RKO (cell line): ENCODE results near the gene KCNJ13.

Source experiments
- DNase-seq: peaks from one replicate; pipeline ENCODE4 v3.0.0-alpha.2; 2016; ENCODE audit warnings: low spot score

The KCNJ13 gene

DNA sequence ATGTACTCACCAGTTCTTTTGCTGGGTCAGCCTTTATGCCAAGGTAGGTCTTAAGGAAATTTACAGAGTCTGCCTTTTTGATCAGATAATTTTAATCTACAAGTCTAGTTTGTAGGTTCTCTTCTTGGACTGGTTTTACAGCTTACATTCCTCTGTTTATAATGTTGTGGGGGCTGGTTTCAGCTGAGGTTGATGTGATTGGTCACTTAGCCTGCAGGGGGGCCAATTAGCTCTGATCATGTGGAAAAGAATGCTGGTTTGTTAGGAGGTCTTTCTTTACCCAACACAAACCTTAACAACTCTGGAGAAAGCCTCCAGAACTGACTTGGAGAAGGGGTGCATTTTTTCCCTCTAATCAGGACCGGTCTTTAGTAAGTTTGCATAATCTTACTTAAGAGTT is at the start of gene KCNJ13:
KCNJ13 (minus strand) TSS at position 131 of the 400 bp plus-strand sequence. CDS start 5,203 bp downstream, outside the sequence.
- DNase-seq = no peak

DNA sequence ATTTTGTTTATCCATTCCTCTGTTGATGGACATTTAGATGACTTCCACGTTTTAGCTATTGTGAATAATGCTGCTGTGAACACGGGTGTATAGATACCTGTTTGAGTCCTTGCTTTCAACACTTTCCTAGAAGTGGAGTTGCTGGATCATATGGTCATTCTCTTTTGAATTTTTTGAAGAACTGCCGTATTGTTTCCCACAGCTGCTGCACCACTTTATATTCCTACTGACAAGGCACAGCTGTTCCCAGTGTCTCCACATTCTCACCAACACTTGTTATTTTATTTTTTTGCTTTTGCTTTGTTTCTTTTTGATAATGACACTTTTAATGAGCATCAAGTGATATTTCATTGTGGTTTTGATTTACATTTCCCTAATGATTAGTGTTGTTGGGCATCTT is 41.4 kb upstream of the KCNJ13 start:
- no peak for DNase-seq

DNA sequence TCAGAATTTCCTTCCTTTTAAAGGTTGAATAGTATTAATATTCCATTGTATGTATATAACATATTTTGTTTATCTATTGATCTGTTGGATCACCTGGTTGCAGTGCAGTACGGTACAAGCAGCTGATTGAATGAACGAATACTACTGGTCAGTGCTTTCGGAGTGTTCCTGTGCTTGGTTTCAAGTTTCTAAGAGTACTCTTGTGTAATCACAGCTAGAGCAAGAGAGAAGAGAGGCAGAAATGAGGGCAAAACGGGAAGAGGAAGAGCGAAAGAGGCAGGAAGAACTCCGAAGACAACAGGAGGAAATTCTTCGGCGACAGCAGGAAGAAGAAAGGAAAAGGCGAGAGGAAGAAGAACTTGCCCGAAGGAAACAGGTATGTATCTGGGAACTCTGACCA is 40.3 kb upstream of the KCNJ13 start:
- no peak for DNase-seq

DNA sequence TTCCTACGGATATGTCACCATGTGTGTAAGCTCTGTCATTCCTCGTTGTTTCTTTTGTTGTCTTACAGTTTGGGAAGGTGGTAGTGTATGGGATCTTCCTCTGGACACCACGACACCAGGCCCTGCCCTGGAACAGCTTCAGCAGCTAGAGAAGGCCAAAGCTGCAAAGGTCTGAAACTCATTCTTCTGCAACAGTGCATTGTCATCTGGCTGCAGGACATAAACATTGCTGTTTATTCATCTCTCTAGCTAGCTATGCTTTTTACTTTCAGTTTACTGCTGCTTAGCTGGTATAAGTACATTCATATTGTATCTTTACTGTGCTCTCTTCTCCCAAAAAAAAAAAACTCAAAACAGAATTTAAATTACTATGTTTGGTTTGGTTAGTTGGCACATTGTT is 39.2 kb upstream of the KCNJ13 start:
- DNase-seq = no peak

DNA sequence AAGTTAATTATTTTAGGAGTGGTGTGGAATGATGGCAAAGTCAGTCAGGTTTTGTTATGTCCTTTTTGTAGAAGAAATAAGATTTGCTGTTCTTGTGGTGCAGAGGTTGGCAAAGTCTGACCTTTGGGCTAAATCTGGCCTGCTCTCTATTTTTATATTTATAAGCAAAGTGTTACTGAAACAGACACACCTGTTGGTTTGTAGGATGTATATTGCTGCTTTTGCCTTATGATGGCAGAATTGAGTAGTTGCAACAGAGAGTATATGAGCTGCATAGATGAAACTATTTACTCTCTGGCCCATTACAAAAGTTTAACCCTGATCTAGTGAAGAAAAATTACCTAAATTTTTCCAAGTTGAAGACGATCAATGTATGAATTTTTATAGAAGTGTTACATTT is 34.1 kb upstream of the KCNJ13 start:
- no peak for DNase-seq

DNA sequence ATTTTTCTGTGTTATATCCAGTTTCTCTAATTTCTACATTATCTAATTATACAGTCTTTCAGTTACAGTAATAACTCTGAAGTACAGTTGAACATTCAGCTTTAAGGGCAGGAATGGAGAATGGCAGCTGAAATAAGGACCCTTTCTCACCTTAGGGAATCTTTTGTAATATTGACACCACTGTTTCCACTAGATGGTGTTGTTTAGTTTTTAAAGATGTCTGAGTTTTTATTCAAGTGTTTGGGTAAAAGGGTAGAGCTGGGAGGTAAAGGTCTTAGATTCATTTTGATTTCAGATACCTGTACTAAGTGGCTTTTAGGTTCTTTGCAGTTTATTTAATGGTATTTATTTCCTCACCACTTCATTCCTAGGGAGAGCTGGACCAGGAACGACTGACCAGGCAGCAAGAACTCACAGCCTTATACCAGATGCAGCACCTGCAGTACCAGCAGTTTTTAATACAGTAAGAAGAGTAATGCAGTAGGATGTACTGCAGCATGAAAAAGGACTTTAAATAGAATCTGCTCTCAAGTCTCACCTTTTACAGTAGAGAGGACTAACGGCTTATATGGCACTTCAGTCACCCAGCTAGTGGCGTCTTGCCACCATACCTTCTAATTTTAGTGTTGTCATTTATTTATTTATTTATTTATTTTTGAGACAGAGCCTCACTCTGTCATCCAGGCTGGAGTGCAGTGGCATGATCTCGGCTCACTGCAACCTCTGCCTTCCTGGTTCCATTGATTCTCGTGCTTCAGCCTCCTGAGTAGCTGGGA is 33.2 kb upstream of the KCNJ13 start:
- DNase-seq = no peak

DNA sequence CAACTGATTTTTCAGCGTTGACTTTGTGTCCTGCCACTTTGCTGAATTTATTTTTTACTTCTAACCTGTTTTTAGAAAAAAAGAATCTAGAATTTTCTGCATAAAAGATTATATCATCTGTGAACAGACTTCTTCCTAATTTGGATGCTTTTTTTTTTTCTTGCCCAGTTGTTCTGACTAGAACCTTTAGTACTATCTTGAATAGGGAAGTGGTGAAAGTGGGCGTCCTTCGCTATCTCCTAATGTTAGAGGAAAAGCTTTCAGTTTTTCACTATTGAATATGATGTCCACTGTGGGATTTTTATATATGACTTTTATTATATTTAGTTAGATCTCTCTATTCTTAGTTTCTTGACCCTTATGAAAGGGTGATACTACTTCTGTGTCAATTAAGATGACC is 25.7 kb upstream of the KCNJ13 start:
- DNase-seq = no peak

DNA sequence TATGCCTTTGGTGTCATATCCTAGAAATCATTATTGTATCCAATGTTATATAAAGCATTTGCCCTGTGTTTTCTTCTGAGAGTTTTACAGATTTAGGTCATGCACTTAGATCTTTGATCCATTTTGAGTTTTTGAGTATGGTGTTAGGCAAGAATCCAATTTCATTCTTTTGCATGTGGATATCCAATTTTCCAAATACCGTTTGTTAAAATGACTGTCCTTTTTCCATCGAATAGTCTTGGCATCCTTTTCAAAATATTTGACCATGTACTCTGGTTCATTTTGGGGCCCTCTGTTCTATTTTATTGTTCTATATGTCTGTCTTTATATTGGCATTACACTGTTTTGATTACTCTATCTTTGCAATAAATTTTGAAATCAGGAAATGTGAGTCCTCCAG is 23.8 kb upstream of the KCNJ13 start:
- DNase-seq = no peak

DNA sequence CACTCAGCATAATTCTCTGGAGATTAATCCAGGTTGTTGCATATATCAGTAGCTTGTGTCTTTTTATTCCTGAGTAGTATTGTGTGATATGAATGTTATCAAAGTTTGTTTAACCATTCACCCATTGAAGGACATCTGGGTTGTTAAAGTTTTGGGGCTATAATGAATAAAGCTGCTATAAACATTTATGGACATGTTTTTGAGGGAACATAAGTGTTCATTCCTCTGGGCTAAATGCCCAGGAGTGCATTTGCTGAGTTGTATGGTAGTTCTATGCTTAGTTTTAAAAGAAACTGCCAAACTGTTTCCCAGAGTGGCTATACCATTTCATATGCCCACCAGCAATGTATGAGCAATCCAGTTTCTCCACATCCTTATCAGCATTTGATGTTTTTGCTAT is 21.8 kb upstream of the KCNJ13 start:
- no peak for DNase-seq

DNA sequence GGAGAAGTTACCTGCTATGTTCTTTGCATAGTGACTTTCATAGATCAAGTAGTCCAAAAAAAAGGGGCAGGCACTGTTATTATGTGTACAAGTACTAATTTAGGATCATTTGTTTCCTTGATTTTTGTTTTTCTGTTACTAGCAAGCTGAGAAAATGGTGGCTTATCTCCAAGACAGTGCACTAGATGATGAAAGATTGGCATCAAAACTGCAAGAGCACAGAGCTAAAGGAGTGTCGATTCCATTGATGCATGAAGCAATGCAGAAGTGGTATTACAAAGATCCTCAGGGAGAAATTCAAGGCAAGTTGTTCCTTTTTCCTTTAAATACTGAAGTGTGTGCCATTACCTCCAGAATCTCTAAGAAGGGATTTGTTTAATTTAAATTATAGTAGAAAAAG is 19.6 kb upstream of the KCNJ13 start:
- DNase-seq = no peak

DNA sequence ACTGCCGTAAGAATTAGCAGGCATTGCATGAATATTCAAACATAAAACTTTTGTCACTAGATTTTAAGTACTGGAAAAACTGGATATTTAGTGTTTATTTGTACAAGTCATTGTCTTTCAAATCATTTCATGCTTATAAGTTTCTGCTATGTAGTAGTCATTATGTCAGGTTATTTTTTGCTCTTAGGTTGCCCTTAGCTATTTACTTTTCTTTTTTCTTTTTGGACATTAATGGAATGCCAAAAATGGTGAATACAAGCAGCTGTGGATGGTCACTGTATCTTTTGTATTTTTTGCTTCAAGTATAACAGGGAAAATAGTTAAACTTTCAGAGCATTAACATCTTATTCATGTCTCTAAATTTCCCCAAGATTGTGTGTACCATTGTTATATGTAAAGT is 18.6 kb upstream of the KCNJ13 start:
- DNase-seq = no peak

DNA sequence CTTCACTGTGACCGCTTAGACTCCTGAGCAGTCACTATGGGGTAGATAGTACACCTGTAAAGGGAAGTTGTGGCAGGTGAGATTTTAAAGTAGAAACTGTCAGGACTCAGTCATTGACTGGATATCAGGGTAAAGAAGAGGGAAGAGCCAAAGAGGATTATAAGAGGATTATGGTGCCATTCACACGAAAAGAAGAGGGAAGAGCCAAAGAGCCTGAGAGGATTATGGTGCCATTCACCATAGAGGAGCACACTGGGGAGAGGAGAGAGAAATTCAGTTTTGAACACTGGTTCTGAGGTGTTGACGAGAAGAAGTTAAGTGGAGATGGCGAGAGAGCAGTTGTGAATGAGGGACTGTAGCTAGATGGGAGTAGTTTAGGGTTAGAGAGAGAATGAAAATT is 16.9 kb upstream of the KCNJ13 start:
- no peak for DNase-seq

DNA sequence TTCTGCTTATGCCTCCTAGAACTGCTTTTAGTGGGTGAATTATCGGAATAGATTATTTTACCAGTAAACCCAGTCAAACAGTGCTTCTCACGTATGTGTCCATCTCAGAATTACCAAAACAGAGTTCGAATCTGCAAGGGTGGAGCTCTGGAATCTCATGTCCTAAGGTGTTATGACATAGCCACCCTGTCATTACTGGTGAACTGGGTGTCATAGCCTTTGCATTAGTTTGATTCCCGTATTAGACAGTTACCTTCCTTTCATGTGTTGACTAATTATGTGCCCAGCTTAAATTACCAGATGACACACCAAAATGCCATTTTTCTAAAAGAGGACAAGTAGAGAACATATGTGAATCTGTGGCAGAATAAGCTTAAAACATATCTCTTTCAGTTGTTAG is 15.2 kb upstream of the KCNJ13 start:
- no peak for DNase-seq

DNA sequence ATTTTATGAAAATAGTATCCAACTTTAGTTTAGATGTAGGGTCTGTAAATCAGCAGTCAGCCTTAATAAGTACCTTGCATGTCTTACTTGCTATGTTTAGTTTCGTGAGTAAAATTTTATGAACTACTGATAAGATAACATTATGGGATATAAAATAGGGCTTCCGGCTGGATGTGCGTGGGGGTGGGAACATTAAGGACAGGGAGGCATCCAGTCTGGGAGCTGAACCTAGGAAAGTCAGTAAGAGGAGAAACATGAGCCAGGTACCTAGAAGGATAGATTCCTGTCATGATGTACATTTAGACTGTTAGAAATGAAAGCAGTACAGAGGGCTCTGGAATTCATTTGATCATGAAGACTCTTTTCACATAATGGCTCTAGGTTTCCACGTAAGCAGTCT is 12.7 kb upstream of the KCNJ13 start:
- no peak for DNase-seq

DNA sequence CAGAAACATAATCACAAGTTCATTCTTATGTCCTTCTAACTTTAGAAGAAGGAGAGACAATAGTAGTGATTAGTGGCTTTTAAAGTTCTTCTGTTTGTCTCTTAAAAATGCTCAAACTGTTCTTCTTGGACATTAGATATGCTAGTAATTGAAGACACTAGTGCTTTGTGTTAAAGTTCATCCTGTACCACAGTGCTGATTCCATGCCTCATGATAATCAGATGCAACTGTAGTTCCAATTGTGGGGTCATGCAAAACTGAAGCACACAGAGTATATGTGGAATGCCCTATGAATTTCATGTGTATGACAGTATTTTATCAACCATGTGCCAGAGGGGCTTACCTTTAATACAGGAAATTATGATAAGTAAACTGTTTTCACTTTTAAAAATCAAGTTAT is 11.4 kb upstream of the KCNJ13 start:
- DNase-seq = no peak

DNA sequence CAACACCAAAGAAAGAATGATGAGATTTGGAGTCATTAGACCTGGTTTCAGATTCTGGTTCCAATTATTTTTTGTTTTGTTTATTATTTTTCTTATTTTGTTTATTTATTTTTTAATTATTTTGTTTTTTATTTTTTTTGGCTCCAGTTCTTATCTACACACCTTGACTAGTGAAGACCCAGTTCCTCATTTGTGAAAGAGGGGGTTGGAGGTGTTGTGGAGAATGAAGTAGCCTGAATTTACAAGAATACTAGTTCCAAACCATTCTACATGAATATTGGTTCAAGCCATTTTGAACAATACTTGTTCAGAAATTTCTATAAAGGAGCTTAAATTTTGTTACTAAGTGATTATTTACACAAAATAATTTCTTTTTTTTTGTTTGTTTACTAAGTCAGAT is 6.9 kb upstream of the KCNJ13 start:
- no peak for DNase-seq

DNA sequence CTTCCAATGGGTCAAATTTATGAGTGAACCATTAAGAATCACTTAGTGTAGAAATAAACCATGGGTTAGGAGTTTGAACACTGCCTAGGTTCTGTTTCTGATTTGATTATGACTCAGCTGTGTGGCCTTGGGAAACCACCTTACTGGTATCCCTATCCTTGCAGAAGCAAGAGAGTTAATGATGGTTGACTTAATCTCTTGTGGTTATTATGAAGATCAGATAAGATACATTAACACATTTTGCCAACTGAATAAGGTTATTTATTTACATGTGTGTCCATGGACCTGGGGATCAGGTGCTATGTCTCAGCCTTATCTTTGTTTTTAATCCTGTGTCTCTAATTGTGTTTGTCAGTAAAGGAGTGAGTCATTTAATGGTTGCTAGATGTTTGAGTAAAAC is 5.4 kb upstream of the KCNJ13 start:
- DNase-seq = peak; percentile 8

DNA sequence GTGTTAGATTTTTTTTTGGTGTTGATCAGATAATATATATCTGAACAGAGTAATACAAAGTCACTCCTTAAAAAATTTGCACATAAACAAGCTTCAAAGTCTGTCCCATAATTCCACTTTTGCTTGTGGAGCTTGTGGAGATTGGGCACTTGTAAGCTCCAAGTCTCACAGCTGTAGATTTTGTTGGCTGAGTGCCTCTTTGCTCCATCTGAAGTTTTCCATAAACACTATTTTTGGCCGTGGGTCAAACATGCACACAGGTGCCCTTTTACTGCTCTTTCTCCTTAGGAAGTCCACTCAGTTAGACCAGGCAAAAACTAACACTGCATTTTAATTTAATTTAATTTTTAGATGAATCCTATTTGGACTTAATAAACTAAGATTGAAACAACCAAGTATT is 3.6 kb upstream of the KCNJ13 start:
- DNase-seq = no peak

DNA sequence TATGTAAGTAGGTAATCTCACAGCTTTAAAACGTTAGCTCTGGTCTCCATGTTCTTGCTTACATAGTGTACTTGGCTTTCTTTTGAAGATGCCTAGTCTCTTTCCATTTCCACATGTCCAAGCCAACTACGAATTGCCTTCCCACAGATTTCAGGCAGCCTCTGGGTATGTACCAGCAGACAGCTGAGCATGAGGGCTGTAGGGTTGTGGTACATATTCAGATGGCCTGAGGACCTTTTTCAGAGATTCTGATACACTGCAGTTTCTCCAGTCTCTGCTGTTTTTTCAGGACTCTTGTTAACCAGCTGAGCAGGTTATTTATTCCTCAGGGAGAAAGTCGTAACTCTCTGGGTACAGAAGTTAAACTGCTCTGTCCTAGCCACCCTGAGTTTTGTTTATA is 3.1 kb upstream of the KCNJ13 start:
- no peak for DNase-seq

DNA sequence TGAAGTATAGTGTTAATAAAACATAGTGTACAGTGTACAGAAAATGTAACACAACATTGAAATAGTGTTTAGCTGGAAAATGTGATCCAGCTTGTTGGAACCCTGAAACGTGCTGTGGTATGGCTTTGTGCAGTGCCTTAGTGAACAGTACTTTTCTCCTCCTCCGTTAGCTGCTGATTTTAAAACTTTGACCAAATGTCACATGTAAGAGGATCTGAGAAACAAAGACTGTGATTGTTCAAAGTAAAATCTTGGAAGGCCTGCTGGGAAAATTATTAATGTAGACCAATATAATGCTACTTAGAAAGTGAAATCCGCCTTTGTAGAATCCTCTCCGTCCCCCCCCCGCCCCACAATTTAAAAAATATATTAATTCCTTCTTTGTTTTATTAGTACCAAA is 911 bp upstream of the KCNJ13 start:
- no peak for DNase-seq

DNA sequence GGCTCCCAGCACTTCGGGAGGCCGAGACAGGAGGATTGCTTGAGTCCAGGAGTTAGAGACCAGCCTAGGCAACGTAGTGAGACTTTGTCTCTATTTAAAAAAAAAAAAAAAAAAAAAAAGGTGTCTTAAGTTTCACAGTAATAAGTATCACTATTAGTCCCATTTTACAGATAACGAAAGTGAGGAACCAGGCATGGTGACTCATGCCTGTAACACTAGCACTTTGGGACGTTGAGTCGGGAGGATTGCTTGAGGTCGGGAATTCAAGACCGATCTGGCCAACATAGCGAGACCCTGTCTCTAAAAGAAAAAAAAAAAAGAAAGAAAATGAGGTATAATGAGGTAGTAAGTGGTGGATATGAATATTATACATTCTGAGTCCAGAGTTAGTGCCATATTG is 2.5 kb downstream of the KCNJ13 start:
- DNase-seq = no peak

DNA sequence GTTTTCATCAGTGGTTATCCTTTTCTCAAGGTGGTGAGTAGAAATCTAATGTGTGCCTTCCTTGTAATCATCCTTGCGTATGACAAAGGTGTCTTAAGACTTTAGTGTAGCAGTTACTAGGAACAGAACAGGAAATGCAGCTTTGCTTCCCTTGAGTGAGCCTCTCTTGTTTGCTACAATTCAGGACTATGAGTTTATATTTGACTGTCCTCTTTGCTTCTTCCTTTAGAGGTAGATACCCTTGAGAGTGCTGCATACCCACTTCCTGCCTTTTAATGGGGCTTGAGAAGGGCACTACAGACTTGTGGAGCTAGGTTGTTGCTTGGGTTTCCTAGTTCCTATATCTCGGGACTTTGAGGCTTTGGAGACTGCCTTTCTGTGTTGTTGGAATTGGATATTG is 3.8 kb downstream of the KCNJ13 start:
- DNase-seq = no peak

DNA sequence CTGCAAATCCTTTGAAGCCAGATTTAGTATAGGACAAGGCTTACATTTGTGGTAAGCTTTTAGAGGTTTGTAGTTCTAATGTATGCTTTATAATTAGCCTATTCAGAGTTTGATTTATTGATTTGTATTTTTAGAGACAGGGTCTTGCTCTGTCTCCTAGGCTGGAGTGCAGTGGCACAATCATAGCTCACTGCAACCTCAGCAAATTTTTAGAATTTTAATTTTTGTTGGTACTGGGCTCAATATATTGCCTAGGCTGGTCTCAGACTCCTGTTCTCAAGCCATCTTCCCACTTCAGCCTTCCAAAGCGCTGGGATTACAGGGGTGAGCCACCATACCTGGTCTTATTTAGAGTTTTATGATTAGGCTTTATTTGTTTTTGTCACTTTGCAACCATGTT is 4.5 kb downstream of the KCNJ13 start:
- no peak for DNase-seq

DNA sequence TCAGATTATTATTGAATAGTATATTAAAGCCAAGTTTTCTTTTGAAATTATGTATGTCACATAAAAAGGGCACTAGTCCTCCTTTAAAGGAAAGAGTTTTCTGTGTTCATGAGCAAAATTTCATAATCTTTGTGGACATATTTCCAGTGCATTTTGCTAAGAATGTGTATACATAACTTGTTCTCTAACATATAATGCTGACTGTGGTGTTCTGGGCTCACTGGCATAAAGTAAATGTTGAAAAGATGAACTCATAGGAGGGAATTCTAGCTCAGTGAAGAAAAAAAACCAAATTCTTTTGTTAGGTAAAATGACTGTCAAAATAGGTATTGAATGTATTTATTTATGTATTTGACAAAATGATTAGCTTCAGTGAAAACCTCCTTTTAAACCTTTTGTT is 6.2 kb downstream of the KCNJ13 start:
- DNase-seq = no peak

DNA sequence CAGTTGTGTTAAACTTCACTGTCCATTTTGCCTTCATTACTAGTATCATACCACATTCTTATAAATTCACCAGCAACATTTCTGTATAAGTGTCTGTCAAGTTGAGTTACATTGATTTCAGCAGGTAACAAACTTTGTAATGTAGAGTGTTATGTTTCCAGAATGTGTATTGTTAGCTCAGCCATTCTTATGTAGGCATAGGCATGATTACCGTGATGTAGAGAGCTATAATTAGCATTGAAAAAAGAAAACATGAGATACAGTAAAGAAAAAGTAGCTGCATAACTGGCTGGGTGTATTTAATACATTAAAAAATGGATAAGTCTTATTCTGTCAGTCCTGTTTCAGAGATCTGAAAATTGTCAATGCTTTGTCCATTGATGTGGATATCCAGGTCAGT is 8.5 kb downstream of the KCNJ13 start:
- no peak for DNase-seq
